Measurements from ENCODE around the gene C19orf53.
"Not testable (repeated sequence)": the region's sequence is repeated elsewhere in the genome, so short reads cannot be mapped to it uniquely, and the experiment has no call there.

Gene C19orf53

DNA sequence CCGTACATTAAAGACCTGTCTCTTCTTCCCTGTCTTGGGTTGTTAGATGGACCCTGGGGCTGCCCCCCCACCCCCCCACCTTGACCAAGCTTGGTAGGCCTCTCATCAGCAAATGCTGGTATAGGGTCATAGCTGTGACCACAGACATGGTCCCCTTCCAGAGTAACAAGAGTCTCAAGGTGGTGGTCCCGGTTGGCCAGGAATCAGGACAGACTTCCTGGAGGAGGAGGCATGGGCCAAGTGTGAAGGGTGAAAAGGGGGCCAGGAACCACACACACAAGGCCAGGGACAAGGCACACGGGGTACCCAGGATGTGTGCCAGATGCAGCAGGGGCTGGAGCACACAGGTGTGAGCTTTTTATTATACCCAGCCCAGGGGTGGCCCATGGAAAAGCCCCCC is 11.0 kb upstream of the C19orf53 start:
- DNase-seq (ENCODE audit: low read depth in 2 of 3, low spot score in 2 of 3), result no peak

- peak in 1 of 3 experiments; percentile 62 for DNase-seq (ENCODE audit: low read depth in 2 of 3, low spot score in 2 of 3)
These were observed 10.0 kb upstream of the C19orf53 start, which contains the start of gene MRI1 for GRCh38 chr19:13764101-13764807. Gene MRI1 (plus strand): TSS chr19:13764522. CDS start chr19:13764589, 67 bp downstream.

DNA sequence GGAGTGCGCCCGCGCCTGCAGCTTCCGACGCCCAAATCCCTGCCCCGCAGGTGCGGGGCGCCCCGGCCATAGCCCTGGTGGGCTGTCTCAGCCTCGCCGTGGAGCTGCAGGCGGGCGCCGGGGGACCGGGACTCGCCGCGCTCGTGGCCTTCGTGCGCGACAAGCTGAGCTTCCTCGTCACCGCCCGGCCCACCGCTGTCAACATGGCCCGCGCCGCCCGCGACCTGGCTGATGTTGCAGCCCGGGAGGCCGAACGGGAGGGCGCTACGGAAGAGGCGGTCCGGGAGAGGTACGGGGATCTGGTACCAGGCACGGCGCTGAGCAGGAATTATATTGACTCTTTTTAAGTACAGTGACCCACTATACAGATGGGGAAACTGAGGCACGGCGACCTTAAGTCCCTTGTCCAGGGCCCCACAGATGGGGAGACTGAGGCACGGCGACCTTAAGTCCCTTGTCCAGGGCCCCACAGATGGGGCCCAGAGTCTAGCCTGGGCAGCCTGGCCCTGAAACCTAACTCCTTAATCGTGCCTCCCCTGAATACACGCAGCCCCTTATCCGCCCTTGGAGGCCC is 9.3 kb upstream of the C19orf53 start:
- no peak for DNase-seq (ENCODE audit: low read depth in 2 of 3, low spot score in 2 of 3)

DNA sequence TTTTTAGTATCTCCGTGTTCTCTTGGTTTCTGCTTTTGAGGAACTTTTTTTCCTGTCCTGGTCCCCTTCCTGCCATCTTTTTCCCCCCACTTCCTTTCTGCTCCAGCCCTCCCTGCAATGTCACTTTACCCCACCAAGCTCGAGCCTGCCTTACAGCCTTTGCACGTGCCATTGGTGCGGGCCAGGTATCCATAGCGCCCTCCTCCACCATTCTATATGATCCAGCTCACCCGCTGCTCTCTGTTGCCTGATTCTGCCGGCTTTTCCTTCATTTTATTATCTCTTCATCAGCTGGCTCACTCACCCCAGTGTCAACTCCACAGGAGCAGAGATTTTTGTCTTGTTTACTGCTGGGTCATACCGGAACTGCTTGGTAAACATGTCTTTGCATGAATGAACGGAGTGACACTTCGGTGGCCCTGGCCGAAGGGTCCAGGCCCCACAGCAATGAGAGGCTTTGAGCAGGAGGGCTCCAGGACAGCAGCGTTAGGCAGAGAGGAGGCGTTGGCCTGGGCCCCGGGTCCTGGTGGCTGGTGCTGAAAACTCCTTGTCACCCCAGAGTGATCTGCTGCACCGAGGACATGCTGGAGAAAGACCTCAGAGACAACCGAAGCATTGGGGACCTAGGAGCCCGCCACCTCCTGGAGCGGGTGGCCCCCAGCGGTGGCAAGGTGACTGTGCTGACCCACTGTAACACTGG is 8.7 kb upstream of the C19orf53 start:
- no peak for DNase-seq (ENCODE audit: low read depth in 2 of 3, low spot score in 2 of 3)

DNA sequence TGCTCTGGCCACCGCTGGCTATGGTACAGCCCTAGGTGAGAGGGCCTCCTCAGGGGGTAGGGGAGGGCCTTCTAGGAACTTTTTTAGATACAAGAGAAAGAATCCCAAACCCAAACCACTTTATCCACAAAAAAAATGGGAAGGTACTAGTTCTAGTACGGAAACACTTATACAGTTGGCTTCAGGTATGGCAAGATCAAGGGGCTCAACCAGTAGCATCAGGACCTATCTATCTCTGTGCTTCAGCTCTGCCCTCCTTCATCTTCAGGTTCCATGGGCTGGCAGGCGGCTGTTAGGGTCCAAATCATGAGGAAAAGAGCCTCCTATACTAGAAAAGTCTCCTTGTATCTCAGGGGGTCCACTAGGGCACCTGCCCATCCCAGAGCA is 8.2 kb upstream of the C19orf53 start:
- no peak for DNase-seq (ENCODE audit: low read depth in 2 of 3, low spot score in 2 of 3)

- DNase-seq (ENCODE audit: low read depth in 2 of 3, low spot score in 2 of 3), result no peak
These were observed 5.7 kb upstream of the C19orf53 start for GRCh38 chr19:13768510-13768909.

DNA sequence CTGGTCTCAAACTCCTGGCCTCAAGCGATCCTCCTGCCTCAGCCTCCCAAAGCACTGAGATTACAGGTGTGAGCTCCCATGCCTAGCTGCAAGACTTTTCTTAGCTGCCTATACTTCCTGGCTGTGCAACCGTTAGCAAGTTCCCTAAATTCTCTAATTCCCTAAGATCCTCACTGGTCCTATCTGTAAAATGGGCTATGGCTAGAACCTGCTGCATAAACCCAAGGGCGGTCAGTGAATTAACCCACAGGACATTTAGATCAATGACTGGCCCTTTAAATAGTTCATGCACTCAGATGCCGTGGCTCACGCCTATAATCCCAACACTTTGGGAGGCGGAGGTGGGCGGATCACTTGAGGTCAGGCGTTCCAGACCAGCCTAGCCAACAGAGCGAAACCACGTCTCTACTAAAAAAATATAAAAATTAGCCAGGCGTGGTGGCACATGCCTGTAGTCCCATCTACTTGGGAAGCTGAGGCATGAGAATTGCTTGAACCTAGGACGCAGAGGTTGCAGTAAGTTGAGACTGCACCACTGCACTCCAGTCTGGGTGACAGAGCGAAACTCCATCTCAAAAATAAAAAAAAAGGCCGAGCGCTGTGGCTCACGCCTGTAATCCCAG is 4.1 kb upstream of the C19orf53 start:
- no peak for DNase-seq (ENCODE audit: low read depth in 2 of 3, low spot score in 2 of 3)

DNA sequence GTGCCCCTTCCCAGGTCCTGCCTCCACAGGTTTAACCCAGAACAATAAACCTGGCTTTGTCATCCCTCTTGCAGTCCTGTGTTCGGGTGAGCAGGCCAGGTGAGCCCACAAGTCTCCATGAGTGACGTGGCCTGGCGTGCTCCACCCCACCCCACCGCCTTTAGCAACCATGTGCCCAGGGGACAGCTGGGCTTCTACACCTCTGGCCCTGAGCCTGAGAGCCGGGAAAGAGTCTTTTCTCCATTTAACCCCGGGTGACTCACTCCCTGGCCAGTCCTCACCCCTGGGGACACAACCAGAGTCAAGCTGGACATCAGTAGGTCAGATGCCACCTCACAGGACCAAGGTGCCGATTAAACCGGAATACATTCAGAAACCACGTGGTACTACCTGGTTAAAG is 4.1 kb downstream of the C19orf53 start:
- DNase-seq (ENCODE audit: low read depth in 2 of 3, low spot score in 2 of 3), result no peak

DNA sequence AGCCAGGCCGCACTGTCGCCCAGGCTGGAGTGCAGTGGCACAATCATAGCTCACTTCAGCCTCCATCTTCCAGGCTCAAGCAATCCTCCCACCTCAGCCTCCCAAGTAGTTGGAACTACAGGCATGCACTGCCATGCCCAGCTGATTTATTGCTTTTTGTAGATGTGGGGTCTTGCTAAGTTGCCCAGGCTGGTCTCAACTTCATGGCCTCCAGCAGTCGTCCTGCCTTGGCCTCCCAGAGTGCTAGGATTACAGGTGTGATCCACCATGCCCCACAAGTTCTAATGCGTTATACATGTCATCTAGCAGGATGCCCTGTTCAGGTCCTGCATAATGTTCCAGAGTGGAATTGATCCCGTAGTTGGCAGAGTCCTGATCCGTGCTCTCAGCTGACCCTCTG is 4.6 kb downstream of the C19orf53 start:
- no peak for DNase-seq (ENCODE audit: low read depth in 2 of 3, low spot score in 2 of 3)

DNA sequence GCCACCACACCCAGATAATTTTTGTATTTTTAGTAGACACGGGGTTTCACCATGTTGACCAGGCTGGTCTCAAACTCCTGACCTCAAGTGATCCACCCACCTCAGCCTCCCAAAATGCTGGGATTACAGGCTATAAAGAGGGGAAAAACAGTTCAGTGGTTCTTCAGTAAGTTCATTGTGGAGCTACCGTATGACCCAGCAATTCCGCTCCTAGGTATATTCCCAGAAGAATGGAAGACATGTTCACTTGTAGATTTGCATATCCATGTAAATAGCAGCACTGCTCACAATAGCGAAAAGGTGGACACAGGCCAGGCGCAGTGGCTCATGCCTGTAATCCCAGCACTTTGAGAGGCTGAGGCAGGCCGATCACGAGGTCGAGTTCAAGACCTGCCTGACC is 5.5 kb downstream of the C19orf53 start:
- DNase-seq (ENCODE audit: low read depth in 2 of 3, low spot score in 2 of 3), result not testable (repeated sequence)

- no peak for DNase-seq (ENCODE audit: low read depth in 2 of 3, low spot score in 2 of 3)
These were observed 7.3 kb downstream of the C19orf53 start for GRCh38 chr19:13781547-13781946.

- no peak for DNase-seq (ENCODE audit: low read depth in 2 of 3, low spot score in 2 of 3)
These were observed 8.3 kb downstream of the C19orf53 start for GRCh38 chr19:13782537-13782936.

DNA sequence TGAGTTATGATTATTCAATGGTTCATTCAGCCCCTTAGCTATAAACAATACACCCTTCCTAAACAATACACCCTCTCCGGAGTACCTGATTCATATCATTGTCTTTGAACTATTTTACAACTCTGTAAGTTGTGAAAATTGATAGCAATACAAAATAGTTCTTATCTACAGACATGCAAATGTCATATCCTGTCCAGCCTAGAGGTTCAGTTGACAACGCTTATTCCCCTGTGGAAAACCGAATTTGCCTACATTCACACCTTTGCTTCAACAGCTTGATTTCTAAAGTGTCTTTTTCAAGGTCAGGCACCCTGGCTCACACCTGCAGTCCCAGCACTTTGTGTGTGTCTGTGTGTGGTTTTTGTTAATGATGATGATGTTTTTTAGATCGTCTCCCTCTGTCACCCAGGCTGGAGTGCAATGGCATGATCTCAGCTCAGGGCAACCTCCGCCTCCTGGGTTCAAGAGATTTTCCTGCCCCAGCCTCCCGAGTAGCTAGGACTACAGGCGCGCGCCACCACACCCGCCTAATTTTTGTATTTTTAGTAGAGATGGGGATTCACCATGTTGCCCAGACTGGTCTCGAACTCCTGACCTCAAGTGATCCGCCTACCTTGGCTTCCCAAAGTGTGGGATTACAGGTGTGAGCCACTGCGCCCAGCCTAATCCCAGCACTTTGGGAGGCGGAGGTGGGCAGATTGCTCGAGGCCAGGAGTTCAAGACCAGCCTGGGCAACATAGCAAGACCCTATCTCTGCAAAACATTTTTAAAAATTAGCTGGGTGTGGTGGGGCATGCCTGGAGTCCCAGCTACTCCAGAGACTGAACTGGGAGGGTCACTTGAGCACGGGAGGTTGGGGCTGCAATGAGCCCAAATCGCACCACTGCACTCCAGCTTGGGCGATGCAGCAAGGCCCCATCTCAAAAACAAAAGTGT is 9.6 kb downstream of the C19orf53 start:
- DNase-seq (ENCODE audit: low read depth in 2 of 3, low spot score in 2 of 3), result no peak

DNA sequence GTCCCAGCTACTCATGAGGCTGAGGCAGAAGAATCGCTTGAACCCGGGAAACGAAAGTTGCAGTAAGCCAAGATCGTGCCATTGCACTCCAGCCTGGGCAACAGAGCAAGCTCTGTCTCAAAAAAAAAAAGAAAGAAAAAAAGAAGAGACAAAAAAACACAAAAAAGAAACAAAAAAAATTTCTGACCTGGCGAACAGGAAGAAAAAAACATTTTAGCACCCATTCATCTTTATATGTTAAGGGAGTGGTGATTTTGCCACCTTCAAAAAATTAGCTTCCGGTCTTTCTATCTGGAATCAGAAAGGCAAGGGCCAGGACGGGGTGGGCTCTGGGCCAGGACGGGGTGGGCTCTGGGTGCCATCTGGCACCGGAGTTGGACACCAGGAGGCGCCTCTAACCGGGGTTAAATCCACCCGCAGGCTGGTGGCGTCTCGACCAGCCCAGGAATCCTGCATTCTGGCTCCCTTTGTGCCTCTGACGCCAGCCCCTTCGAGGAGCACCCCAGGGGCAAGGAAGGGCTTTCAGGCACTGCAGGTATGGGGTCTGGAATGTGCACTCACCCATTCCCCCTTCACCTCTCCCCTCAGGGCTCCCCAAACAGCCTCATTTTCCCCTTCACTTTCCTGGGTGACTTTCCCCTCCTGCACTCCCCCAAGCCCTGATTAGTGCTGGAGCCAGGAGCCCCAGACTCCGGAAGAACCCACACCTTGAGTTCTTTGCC is 10.6 kb downstream of the C19orf53 start:
- DNase-seq (ENCODE audit: low read depth in 2 of 3, low spot score in 2 of 3), result peak in 1 of 3 experiments; percentile 41

DNA sequence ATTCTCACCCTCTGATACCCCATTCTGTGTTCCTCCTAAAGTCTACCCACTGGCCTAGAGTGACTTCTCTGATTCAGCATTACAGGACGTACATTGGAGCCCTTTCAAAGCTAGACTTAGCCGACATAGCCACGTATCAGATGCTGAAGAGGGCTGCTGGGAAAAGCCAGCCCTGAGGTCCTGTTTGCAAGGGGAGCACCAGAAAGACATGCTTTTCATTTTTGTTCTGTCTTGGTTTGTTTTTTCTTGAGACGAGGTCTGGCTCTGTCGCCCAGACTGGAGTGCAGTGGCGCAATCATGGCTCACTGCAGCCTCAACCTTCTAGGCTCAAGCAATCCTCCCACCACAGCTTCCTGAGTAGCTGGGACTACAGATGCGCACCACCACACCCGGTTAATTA is 14.7 kb downstream of the C19orf53 start:
- DNase-seq (ENCODE audit: low read depth in 2 of 3, low spot score in 2 of 3), result no peak

DNA sequence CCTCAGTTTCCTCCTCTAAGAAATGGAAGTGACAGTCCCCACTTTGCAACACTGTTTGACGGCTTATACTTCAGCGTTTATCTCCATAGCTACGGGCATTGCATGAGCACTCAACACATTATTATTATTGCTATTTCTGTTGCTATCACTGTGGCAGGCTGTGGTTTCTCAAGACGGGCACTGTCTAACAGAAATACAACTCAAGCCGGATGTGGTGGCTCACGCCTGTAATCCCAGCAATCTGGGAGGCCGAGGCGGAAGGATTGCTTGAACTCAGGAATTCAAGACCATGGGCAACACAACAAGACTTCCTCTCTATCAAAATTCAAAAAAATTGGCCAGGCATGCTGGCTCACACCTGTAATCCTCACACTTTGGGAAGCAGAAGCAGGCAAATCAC is 16.1 kb downstream of the C19orf53 start:
- no peak for DNase-seq (ENCODE audit: low read depth in 2 of 3, low spot score in 2 of 3)

- DNase-seq (ENCODE audit: low read depth in 2 of 3, low spot score in 2 of 3), result not testable (repeated sequence)
These were observed 19.1 kb downstream of the C19orf53 start for GRCh38 chr19:13793317-13793716.

GRCh38 chr19:13794398-13794756 is 20.1 kb downstream of the C19orf53 start:
- no peak for DNase-seq (ENCODE audit: low read depth in 2 of 3, low spot score in 2 of 3)

GRCh38 chr19:13794757-13795589 is 20.7 kb downstream of the C19orf53 start, which contains the start of gene ZSWIM4:
Gene ZSWIM4 (plus strand): TSS chr19:13795443. CDS start chr19:13795649, 206 bp downstream.
- peak; percentile 68 to 94 (median 92) for DNase-seq (ENCODE audit: low read depth in 2 of 3, low spot score in 2 of 3)
